SK-N-SH (cell line): ENCODE measurements around the gene PLCB1. TPM values are rescaled to one million over a fixed set of nuclear protein-coding genes. Genes with fewer than 3 reads are reported as not detected.

Experiments used
- CTCF ChIA-PET: fragments of 300-600, 350-600 bp; formaldehyde crosslinking; extraction: SDS; loops from one replicate; lab custom pipeline; 2021; lab: Yijun Ruan, JAX
- POLR2A ChIA-PET: fragments of 350-600 bp; sonication (Branson Sonifier 250); formaldehyde crosslinking; extraction: SDS; loops from one replicate; lab custom pipeline; 2020; ENCODE audit warnings: antibody characterized with exemption, inconsistent platforms; lab: Yijun Ruan, JAX
- DNase-seq: peaks from one replicate; pipeline ENCODE4 v3.0.0; 2012
- H2AFZ ChIP-seq: fragments of 200-600 bp; sonication (generic); 2 replicates; pipeline ENCODE4 v1.8.1; 2016; ENCODE audit warnings: antibody characterized with exemption, mild to moderate bottlenecking, low read depth
- H3F3A ChIP-seq: fragments of 200-600 bp; sonication (generic); replicated peaks from 2 replicates; pipeline ENCODE3; 2016; ENCODE audit warnings: antibody characterized with exemption, mild to moderate bottlenecking; ENCODE audit not compliant: insufficient read depth
- H3K27ac ChIP-seq, 2 experiments: fragments of 200-500 bp in 1 of 2; fragments of 200-600 bp in 1 of 2; sonication (Bioruptor generic) in 1 of 2; sonication (generic), shearing (Covaris generic) in 1 of 2; 2 replicates each; pipeline versions ENCODE4 v1.5.1 to v1.6.1; 2014 to 2016; ENCODE audit warnings: low read depth in 2 of 2, inconsistent platforms in 1 of 2, low read length in 1 of 2, mild to moderate bottlenecking in 1 of 2, mixed read lengths in 1 of 2
- H3K27me3 ChIP-seq: fragments of 200-600 bp; sonication (generic), shearing (Covaris generic); 2 replicates; pipeline ENCODE4 v1.6.1; 2016; ENCODE audit warnings: mixed run types; ENCODE audit not compliant: insufficient read depth
- H3K36me3 ChIP-seq, 2 experiments: fragments of 200-500 bp in 1 of 2; fragments of 200-600 bp in 1 of 2; sonication (Bioruptor generic) in 1 of 2; sonication (generic) in 1 of 2; replicated peaks in 1 of 2; 2 replicates each; pipeline versions ENCODE3 to v1.5.1; 2014 to 2016; ENCODE audit warnings: low read length in 1 of 2, mild to moderate bottlenecking in 1 of 2; ENCODE audit not compliant: insufficient read depth in 2 of 2, control insufficient read depth in 1 of 2
- H3K4me1 ChIP-seq, 2 experiments: fragments of 200-500 bp in 1 of 2; fragments of 200-600 bp in 1 of 2; sonication (Bioruptor generic) in 1 of 2; sonication (generic), shearing (Covaris generic) in 1 of 2; 2 replicates each; pipeline versions ENCODE4 v1.5.1 to v1.6.1; 2014 to 2016; ENCODE audit warnings: low read depth in 1 of 2, low read length in 1 of 2, mixed run types in 1 of 2; ENCODE audit not compliant: insufficient read depth in 2 of 2, control insufficient read depth in 1 of 2
- H3K4me2 ChIP-seq: fragments of 200-600 bp; sonication (generic), shearing (Covaris generic); 2 replicates; pipeline ENCODE4 v1.6.1; 2017; ENCODE audit warnings: mixed run types
- H3K4me3 ChIP-seq, 2 experiments: fragments of 200-500 bp in 1 of 2; fragments of 200-600 bp in 1 of 2; sonication (Bioruptor generic) in 1 of 2; sonication (generic), shearing (Covaris generic) in 1 of 2; 2 replicates each; pipeline versions ENCODE4 v1.5.1 to v1.8.1; 2014 to 2016; ENCODE audit warnings: low read depth in 2 of 2, inconsistent platforms in 1 of 2, low read length in 1 of 2, mild to moderate bottlenecking in 1 of 2, mixed read lengths in 1 of 2, moderate library complexity in 1 of 2
- H3K79me2 ChIP-seq: fragments of 200-600 bp; sonication (generic); 2 replicates; pipeline ENCODE4 v1.8.1; 2017; ENCODE audit warnings: mild to moderate bottlenecking; ENCODE audit not compliant: insufficient read depth
- H3K9ac ChIP-seq: fragments of 200-600 bp; sonication (generic); 2 replicates; pipeline ENCODE4 v1.6.1; 2017; ENCODE audit warnings: mixed run types
- H3K9me2 ChIP-seq: fragments of 200-600 bp; sonication (generic); 2 replicates; pipeline ENCODE4 v1.6.1; 2017; ENCODE audit warnings: mixed run types
- H3K9me3 ChIP-seq: fragments of 200-600 bp; sonication (generic); 2 replicates; pipeline ENCODE4 v1.6.1; 2017; ENCODE audit warnings: mixed run types, mild to moderate bottlenecking, moderate library complexity
- H4K20me1 ChIP-seq: fragments of 200-600 bp; sonication (generic); 2 replicates; pipeline ENCODE4 v1.6.1; 2017; ENCODE audit warnings: mild to moderate bottlenecking, mixed run types; ENCODE audit not compliant: insufficient read depth
- ELF1 ChIP-seq: IDR thresholded peaks from 2 replicates; pipeline ENCODE4 v1.4.0; 2012
- FOSL2 ChIP-seq: IDR thresholded peaks from 2 replicates; pipeline ENCODE4 v1.4.0; 2012; ENCODE audit warnings: low read depth, mild to moderate bottlenecking, moderate library complexity, borderline replicate concordance
- FOXM1 ChIP-seq: IDR thresholded peaks from 2 replicates; pipeline ENCODE4 v1.4.0; 2012; ENCODE audit warnings: low read depth, mild to moderate bottlenecking
- GATA2 ChIP-seq: sonication (generic); formaldehyde crosslinking; IDR thresholded peaks from 2 replicates; pipeline ENCODE4 v1.5.0; 2020; ENCODE audit warnings: mild to moderate bottlenecking, missing genetic modification reagents
- JUND ChIP-seq: IDR thresholded peaks from 2 replicates; pipeline ENCODE4 v1.4.0; 2012
- MEF2A ChIP-seq: IDR thresholded peaks from 2 replicates; pipeline ENCODE4 v1.4.0; 2012; ENCODE audit warnings: low read depth, borderline replicate concordance
- RCOR1 ChIP-seq: fragments of 150-350 bp; IDR thresholded peaks from 2 replicates; pipeline ENCODE4 v1.6.1; 2017; ENCODE audit warnings: antibody characterized with exemption, low read length
- RXRA ChIP-seq: IDR thresholded peaks from 2 replicates; pipeline ENCODE4 v1.4.0; 2012; ENCODE audit warnings: low read depth, mild to moderate bottlenecking, borderline replicate concordance
- SMC3 ChIP-seq: IDR thresholded peaks from 2 replicates; pipeline ENCODE4 v1.6.1; 2012; ENCODE audit warnings: low read depth, low read length, improper control_type of control experiment
- TAF1 ChIP-seq: IDR thresholded peaks from 2 replicates; pipeline ENCODE4 v1.6.1; 2012; ENCODE audit warnings: low read depth, mild to moderate bottlenecking, low read length, moderate library complexity, borderline replicate concordance
- TCF12 ChIP-seq: IDR thresholded peaks from 2 replicates; pipeline ENCODE4 v1.4.0; 2012
- TEAD4 ChIP-seq: IDR thresholded peaks from 2 replicates; pipeline ENCODE4 v1.4.0; 2012; ENCODE audit warnings: mild to moderate bottlenecking, borderline replicate concordance; ENCODE audit not compliant: insufficient read depth
- WGBS: methylation state at CpG from one replicate; pipeline ENCODE4 v1.1.6; 2017; ENCODE audit warnings: low lambda C conversion rate; 5-methylcytosine and 5-hydroxymethylcytosine counted together
- polyA plus RNA-seq, 3 experiments: library from polyadenylated mRNA; depleted of rRNA; stranded (reverse); fragments of >200 nt; gene quantifications; 2 replicates each; pipeline ENCODE4 v1.2.3, GENCODE V29; 2012
- TF ChIP-seq, protein P1 (sequence below): IDR thresholded peaks from 2 replicates; pipeline ENCODE4 v1.4.0; 2012; ENCODE audit warnings: low read depth
- TF ChIP-seq, protein P2 (sequence below): IDR thresholded peaks from 2 replicates; pipeline ENCODE4 v1.4.0; 2012; ENCODE audit warnings: low read depth, borderline replicate concordance
- TF ChIP-seq, protein P3 (sequence below): IDR thresholded peaks from 2 replicates; pipeline ENCODE4; 2012
- TF ChIP-seq, protein P4 (sequence below): IDR thresholded peaks from 2 replicates; pipeline ENCODE4 v1.4.0; 2012; ENCODE audit warnings: low read depth, borderline replicate concordance
- TF ChIP-seq, protein P5 (sequence below): fragments of 200-600 bp; sonication (generic); IDR thresholded peaks from 2 replicates; pipeline ENCODE4 v1.6.1; 2017; ENCODE audit warnings: antibody characterized with exemption, mild to moderate bottlenecking, moderate library complexity

PLCB1 gene
- polyA plus RNA-seq, 1 of the 3 experiments (the other 2 are of a cell fraction), result 10.5 TPM

DNA sequence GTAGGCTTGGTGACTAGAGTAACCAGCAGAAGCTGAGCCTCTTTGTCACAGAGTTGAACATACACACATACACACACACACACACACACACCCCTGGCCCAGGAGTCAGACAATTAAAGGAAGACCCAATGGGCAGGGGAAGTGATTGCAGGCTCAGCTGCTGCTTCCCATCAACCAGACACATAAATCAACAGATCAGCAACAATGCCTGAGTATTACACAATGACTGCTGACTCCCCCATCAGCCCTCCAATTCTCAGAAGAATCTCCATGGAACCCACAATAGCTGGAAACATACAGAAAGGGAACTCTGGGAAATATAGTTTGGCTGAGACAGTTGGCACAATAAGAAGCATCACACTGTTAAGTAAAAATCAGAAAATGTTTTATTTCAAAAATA, 666.4 kb downstream of the PLCB1 start:
- Histone ChIP-seq H2AFZ (no peak overlapping the region), H3K79me2 (no peaks in the 10 kb centered on the region), H3K27ac (no peak overlapping the region), H3K9me3 (no peaks in the 10 kb centered on the region), H3F3A (no peaks in the 10 kb centered on the region), H3K4me3 (no peak overlapping the region), H3K4me1 (no peaks in the 10 kb centered on the region), H3K4me2 (no peak overlapping the region), H3K9me2 (no peaks in the 10 kb centered on the region), H3K9ac (no peak overlapping the region), H4K20me1 (no peaks in the 10 kb centered on the region), H3K27me3 (no peaks in the 10 kb centered on the region), H3K36me3 (no peaks in the 10 kb centered on the region)
- CTCF ChIA-PET, result no interaction called here
- TF ChIP-seq TEAD4 (no peak), FOXM1 (no peak), ELF1 (no peak), MEF2A (no peak), RXRA (no peak), FOSL2 (no peak)
- TF ChIP-seq, protein P1, sequence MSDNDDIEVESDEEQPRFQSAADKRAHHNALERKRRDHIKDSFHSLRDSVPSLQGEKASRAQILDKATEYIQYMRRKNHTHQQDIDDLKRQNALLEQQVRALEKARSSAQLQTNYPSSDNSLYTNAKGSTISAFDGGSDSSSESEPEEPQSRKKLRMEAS, result no peak
- POLR2A ChIA-PET, result no interaction called here
- DNase-seq, result no peak

DNA sequence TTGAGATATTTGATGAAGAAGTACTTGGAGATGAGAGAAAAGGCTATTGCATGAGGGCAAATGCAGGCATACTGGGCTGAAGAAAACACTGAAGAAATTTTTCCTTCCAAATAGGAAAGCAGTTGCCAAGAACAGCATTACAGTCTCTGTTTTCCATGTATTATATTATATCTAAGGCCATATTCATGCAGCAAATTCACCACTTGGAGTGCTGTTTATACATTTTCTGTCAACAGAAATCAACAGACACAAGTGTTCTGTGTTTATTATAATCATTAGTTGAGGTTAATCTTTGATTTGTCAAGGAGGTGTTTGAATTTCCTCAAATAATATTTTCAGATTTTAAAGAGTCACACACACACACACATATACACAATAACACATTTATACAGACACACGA, 668.0 kb downstream of the PLCB1 start:
- ChIA-PET CTCF (interaction anchor here (0.6 to 1.6 kb wide), 4 partner anchors 8 to 810 kb away, joined by 3 read pairs; no protein-coding TSS in a partner anchor), POLR2A (no interaction called here)
- no peaks in the 10 kb centered on the region for H3K79me2 ChIP-seq
- no peak for DNase-seq
- H3K4me2 ChIP-seq, result no peak overlapping the region
- no peaks in the 10 kb centered on the region for H3K27me3 ChIP-seq
- no peaks in the 10 kb centered on the region for H3K9me3 ChIP-seq
- H3K27ac ChIP-seq, result no peak overlapping the region
- 80% methylated on average over 1 of the region's 1 CpG for WGBS
- H3K4me3 ChIP-seq, result no peak overlapping the region
- TF ChIP-seq, protein P2, sequence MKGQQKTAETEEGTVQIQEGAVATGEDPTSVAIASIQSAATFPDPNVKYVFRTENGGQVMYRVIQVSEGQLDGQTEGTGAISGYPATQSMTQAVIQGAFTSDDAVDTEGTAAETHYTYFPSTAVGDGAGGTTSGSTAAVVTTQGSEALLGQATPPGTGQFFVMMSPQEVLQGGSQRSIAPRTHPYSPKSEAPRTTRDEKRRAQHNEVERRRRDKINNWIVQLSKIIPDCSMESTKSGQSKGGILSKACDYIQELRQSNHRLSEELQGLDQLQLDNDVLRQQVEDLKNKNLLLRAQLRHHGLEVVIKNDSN, result no peak
- no peak for TF ChIP-seq MEF2A
- no peak for TF ChIP-seq TCF12
- no peak for TF ChIP-seq RXRA
- TF ChIP-seq, protein P3, sequence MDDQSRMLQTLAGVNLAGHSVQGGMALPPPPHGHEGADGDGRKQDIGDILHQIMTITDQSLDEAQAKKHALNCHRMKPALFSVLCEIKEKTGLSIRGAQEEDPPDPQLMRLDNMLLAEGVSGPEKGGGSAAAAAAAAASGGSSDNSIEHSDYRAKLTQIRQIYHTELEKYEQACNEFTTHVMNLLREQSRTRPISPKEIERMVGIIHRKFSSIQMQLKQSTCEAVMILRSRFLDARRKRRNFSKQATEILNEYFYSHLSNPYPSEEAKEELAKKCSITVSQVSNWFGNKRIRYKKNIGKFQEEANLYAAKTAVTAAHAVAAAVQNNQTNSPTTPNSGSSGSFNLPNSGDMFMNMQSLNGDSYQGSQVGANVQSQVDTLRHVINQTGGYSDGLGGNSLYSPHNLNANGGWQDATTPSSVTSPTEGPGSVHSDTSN, result no peak
- TF ChIP-seq, protein P4, sequence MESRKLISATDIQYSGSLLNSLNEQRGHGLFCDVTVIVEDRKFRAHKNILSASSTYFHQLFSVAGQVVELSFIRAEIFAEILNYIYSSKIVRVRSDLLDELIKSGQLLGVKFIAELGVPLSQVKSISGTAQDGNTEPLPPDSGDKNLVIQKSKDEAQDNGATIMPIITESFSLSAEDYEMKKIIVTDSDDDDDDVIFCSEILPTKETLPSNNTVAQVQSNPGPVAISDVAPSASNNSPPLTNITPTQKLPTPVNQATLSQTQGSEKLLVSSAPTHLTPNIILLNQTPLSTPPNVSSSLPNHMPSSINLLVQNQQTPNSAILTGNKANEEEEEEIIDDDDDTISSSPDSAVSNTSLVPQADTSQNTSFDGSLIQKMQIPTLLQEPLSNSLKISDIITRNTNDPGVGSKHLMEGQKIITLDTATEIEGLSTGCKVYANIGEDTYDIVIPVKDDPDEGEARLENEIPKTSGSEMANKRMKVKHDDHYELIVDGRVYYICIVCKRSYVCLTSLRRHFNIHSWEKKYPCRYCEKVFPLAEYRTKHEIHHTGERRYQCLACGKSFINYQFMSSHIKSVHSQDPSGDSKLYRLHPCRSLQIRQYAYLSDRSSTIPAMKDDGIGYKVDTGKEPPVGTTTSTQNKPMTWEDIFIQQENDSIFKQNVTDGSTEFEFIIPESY, result no peak
- TF ChIP-seq JUND, result no peak
- TF ChIP-seq SMC3, result no peak
- TF ChIP-seq GATA2, result no peak
- TF ChIP-seq RCOR1, result no peak
- no peak for TF ChIP-seq FOSL2
- no peak for TF ChIP-seq TAF1
- TF ChIP-seq, protein P5, sequence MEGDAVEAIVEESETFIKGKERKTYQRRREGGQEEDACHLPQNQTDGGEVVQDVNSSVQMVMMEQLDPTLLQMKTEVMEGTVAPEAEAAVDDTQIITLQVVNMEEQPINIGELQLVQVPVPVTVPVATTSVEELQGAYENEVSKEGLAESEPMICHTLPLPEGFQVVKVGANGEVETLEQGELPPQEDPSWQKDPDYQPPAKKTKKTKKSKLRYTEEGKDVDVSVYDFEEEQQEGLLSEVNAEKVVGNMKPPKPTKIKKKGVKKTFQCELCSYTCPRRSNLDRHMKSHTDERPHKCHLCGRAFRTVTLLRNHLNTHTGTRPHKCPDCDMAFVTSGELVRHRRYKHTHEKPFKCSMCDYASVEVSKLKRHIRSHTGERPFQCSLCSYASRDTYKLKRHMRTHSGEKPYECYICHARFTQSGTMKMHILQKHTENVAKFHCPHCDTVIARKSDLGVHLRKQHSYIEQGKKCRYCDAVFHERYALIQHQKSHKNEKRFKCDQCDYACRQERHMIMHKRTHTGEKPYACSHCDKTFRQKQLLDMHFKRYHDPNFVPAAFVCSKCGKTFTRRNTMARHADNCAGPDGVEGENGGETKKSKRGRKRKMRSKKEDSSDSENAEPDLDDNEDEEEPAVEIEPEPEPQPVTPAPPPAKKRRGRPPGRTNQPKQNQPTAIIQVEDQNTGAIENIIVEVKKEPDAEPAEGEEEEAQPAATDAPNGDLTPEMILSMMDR, result no peak; the same call in 1 of the 2 replicates
- no peak overlapping the region for H2AFZ ChIP-seq
- no peaks in the 10 kb centered on the region for H4K20me1 ChIP-seq
- no peaks in the 10 kb centered on the region for H3K4me1 ChIP-seq
- no peak overlapping the region for H3K9ac ChIP-seq
- peaks cover 0 to 6% of the 10 kb centered on the region in 2 experiments for H3K36me3 ChIP-seq
- no peaks in the 10 kb centered on the region for H3F3A ChIP-seq
- no peaks in the 10 kb centered on the region for H3K9me2 ChIP-seq
